Measurements from ENCODE around the gene PARN. TPM values are rescaled to one million over a fixed set of nuclear protein-coding genes. Genes with fewer than 3 reads are reported as not detected.

PARN gene
- total and polyA plus RNA-seq, 2 of the 4 experiments (the other 2 are of a cell fraction): 24.6 to 25.1 TPM

DNA sequence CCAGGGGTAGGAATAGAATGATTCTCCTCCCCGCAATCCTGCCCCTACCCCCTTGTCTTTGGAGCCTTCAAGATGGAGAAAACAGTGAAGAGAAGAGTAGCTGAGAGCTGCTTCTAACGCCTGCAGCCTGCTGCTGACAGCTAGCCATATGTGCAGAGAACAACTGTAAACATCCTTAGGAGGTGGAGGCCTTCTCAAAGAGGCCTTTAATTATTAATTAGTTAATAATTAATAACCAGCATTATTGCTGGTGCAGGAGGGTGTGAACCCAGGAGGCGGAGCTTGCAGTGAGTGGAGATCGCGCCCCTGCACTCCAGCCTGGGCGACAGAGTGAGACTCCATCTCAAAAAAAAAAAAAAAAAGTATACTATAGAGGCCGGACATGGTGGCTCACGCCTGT is 11.1 kb upstream of the PARN start:
- H3K4me3 ChIP-seq (ENCODE audit: insufficient read depth, low read depth, low read length): no peak overlapping the region
- no peak overlapping the region for H4K8ac ChIP-seq (ENCODE audit: low read depth in 2 of 2, low read length in 2 of 2)
- no peaks in the 10 kb centered on the region; the same call in 1 of the 2 replicates for H3K9me1 ChIP-seq (ENCODE audit: insufficient read depth, low read length)
- no peak overlapping the region for H4K91ac ChIP-seq (ENCODE audit: insufficient read depth, low read depth, low read length)
- H3K79me1 ChIP-seq (ENCODE audit: low read depth in 1 of 2, low read length in 2 of 2): peaks cover 9 to 56% of the 10 kb centered on the region in 2 experiments
- H3K9me3 ChIP-seq (ENCODE audit: control insufficient read depth, insufficient read depth, low read length): no peaks in the 10 kb centered on the region
- H3K14ac ChIP-seq (replicated peaks; ENCODE audit: low read depth, low read length): no peak overlapping the region
- DNase-seq: no peak
- H3K4ac ChIP-seq (ENCODE audit: low read depth, low read length): no peak overlapping the region
- H2BK5ac ChIP-seq (ENCODE audit: low read depth, low read length, poor library complexity, severe bottlenecking): no peak overlapping the region
- H3K9ac ChIP-seq (ENCODE audit: low read depth, low read length): no peak overlapping the region
- no peak overlapping the region for H3K23ac ChIP-seq (ENCODE audit: low read depth, low read length)
- no peak overlapping the region for H3K4me2 ChIP-seq (ENCODE audit: low read depth, low read length)
- H4K20me1 ChIP-seq (ENCODE audit: insufficient read depth, low read length): peaks cover 60% of the 10 kb centered on the region
- intact Hi-C loops (cut with micrococcal nuclease) (no loop called here), dilution Hi-C loops (cut with HindIII; ENCODE audit: low sequenced_read_pairs, unreplicated experiment) (no loop called here), in situ Hi-C loops (cut with MboI; ENCODE audit: low sequenced_read_pairs) (loop anchor here (25.0 kb wide), 1 partner anchor 321 kb away; no protein-coding TSS in a partner anchor)
- no peak overlapping the region for H3K18ac ChIP-seq (ENCODE audit: low read depth, low read length)
- ChIA-PET POLR2A (ENCODE audit: unreplicated experiment) (no interaction called here), CTCF (interaction anchor here (0.6 kb wide), 1 partner anchor 13 kb away, joined by 6 read pairs; no protein-coding TSS in a partner anchor)
- no peak overlapping the region for H2BK15ac ChIP-seq (ENCODE audit: low read depth, low read length)
- TF ChIP-seq, protein P1, sequence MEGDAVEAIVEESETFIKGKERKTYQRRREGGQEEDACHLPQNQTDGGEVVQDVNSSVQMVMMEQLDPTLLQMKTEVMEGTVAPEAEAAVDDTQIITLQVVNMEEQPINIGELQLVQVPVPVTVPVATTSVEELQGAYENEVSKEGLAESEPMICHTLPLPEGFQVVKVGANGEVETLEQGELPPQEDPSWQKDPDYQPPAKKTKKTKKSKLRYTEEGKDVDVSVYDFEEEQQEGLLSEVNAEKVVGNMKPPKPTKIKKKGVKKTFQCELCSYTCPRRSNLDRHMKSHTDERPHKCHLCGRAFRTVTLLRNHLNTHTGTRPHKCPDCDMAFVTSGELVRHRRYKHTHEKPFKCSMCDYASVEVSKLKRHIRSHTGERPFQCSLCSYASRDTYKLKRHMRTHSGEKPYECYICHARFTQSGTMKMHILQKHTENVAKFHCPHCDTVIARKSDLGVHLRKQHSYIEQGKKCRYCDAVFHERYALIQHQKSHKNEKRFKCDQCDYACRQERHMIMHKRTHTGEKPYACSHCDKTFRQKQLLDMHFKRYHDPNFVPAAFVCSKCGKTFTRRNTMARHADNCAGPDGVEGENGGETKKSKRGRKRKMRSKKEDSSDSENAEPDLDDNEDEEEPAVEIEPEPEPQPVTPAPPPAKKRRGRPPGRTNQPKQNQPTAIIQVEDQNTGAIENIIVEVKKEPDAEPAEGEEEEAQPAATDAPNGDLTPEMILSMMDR (conservative IDR thresholded peaks at IDR 0.05; ENCODE audit: low read depth, low read length): no peak
- TF ChIP-seq MAFK (IDR thresholded peaks at IDR 0.05; ENCODE audit: low read depth, low read length): no peak
- no peak for TF ChIP-seq CHD1 (IDR thresholded peaks at IDR 0.05; ENCODE audit: low read depth, low read length)
- TF ChIP-seq POLR2A (IDR thresholded peaks at IDR 0.05; ENCODE audit: low read depth, low read length): no peak
- TF ChIP-seq MAZ (IDR thresholded peaks at IDR 0.05; ENCODE audit: borderline replicate concordance, low read depth, low read length): no peak
- TF ChIP-seq RFX5 (IDR thresholded peaks at IDR 0.05; ENCODE audit: low read depth, low read length): no peak
- no peak for TF ChIP-seq RCOR1 (IDR thresholded peaks at IDR 0.05; ENCODE audit: insufficient replicate concordance, low read length)
- TF ChIP-seq NFE2L2 (IDR thresholded peaks at IDR 0.05; ENCODE audit: low read depth, low read length): no peak
- no peak for TF ChIP-seq RAD21 (IDR thresholded peaks at IDR 0.05; ENCODE audit: low read length)
- TF ChIP-seq CEBPB (IDR thresholded peaks at IDR 0.05; ENCODE audit: low read depth, low read length): no peak
- TF ChIP-seq, protein P2, sequence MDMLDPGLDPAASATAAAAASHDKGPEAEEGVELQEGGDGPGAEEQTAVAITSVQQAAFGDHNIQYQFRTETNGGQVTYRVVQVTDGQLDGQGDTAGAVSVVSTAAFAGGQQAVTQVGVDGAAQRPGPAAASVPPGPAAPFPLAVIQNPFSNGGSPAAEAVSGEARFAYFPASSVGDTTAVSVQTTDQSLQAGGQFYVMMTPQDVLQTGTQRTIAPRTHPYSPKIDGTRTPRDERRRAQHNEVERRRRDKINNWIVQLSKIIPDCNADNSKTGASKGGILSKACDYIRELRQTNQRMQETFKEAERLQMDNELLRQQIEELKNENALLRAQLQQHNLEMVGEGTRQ (IDR thresholded peaks at IDR 0.05; ENCODE audit: low read depth, low read length): no peak
- TF ChIP-seq SMC3 (IDR thresholded peaks at IDR 0.05; ENCODE audit: low read depth, low read length): no peak
- TF ChIP-seq MXI1 (IDR thresholded peaks at IDR 0.05; ENCODE audit: borderline replicate concordance, low read depth, low read length): no peak
- no peak for TF ChIP-seq FOS (IDR thresholded peaks at IDR 0.05; ENCODE audit: low read depth, low read length)
- TF ChIP-seq, protein P3, sequence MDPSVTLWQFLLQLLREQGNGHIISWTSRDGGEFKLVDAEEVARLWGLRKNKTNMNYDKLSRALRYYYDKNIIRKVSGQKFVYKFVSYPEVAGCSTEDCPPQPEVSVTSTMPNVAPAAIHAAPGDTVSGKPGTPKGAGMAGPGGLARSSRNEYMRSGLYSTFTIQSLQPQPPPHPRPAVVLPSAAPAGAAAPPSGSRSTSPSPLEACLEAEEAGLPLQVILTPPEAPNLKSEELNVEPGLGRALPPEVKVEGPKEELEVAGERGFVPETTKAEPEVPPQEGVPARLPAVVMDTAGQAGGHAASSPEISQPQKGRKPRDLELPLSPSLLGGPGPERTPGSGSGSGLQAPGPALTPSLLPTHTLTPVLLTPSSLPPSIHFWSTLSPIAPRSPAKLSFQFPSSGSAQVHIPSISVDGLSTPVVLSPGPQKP (IDR thresholded peaks at IDR 0.05; ENCODE audit: borderline replicate concordance, low read depth, low read length): no peak
- H2BK120ac ChIP-seq (ENCODE audit: low read depth, low read length): no peak overlapping the region
- H3K56ac ChIP-seq (ENCODE audit: extremely low read depth, insufficient read depth, low read length): no peak overlapping the region
- no peak overlapping the region for H4K5ac ChIP-seq (ENCODE audit: low read depth, low read length)
- no CpG with 5 or more reads among the region's 8 CpGs for WGBS, 2 experiments (ENCODE audit: extremely low coverage in 2 of 2, insufficient read length in 1 of 2)
- H3K36me3 ChIP-seq (ENCODE audit: control insufficient read depth, insufficient read depth, low read length): peaks cover 33% of the 10 kb centered on the region
- H2AK5ac ChIP-seq (ENCODE audit: low read depth, low read length): no peak overlapping the region
- no peaks in the 10 kb centered on the region for H3K27me3 ChIP-seq (ENCODE audit: control insufficient read depth, insufficient read depth, low read length)
- H2AFZ ChIP-seq (replicated peaks; ENCODE audit: low read length, poor library complexity): no peak overlapping the region
- H3K4me1 ChIP-seq (ENCODE audit: control insufficient read depth, insufficient read depth, low read length): no peaks in the 10 kb centered on the region
- H2BK20ac ChIP-seq (ENCODE audit: low read depth, low read length): no peak overlapping the region
- no peak overlapping the region for H2AK9ac ChIP-seq (replicated peaks; ENCODE audit: low read depth, low read length, poor library complexity)
- no peak overlapping the region for H3K27ac ChIP-seq (ENCODE audit: insufficient read depth, low read length)
- no TSS peak for BruUV-seq (replicated peaks)
- no peak for ATAC-seq (ENCODE audit: low read depth)
